Measurements from ENCODE around the gene GALNT2.

The GALNT2 gene

GRCh38 chr1:230104395-230105244 lies 37.6 kb downstream of the GALNT2 start:
- H3K9ac ChIP-seq, result no peak overlapping the region

DNA sequence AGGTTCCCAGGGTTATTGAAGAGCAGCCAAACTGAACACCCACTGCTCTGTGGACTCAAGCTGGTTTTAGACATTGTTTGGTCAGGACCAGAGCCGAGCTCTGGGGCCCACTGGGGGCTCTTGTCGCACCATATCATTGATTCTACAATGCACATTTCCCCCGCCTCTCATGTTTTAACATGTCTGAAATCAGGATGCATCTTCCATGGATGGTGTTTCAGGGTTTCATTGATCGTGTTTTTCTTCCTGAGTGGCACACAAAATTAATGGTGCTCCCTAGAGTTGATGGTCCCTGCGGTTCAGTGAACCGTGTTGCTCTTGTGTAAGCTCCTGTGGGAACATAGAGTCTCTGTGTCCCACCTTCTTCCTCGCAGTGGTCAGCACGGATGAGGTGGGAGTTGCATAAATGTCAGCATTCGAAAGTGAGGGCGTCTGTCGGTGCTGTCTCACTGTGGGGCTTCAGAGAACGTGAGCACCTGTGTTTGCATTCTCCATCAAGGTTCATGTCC lies 38.3 kb downstream of the GALNT2 start:
- Histone ChIP-seq H3K4me1 (peaks cover 7% of the 10 kb centered on the region), H3K79me2 (no peaks in the 10 kb centered on the region), H3K27me3 (ENCODE audit: control insufficient read depth, insufficient read depth, low read length) (no peaks in the 10 kb centered on the region), H2AFZ (no peak overlapping the region), H3K4me3 (ENCODE audit: low read depth, low read length) (no peak overlapping the region), H3K9ac (no peak overlapping the region), H3K4me2 (ENCODE audit: low read length) (no peak overlapping the region), H3K27ac (no peak overlapping the region), H3K9me3 (ENCODE audit: control insufficient read depth, low read length) (no peaks in the 10 kb centered on the region), H3K36me3 (ENCODE audit: control insufficient read depth, insufficient read depth, low read length) (no peaks in the 10 kb centered on the region)
- TF ChIP-seq, protein P1, sequence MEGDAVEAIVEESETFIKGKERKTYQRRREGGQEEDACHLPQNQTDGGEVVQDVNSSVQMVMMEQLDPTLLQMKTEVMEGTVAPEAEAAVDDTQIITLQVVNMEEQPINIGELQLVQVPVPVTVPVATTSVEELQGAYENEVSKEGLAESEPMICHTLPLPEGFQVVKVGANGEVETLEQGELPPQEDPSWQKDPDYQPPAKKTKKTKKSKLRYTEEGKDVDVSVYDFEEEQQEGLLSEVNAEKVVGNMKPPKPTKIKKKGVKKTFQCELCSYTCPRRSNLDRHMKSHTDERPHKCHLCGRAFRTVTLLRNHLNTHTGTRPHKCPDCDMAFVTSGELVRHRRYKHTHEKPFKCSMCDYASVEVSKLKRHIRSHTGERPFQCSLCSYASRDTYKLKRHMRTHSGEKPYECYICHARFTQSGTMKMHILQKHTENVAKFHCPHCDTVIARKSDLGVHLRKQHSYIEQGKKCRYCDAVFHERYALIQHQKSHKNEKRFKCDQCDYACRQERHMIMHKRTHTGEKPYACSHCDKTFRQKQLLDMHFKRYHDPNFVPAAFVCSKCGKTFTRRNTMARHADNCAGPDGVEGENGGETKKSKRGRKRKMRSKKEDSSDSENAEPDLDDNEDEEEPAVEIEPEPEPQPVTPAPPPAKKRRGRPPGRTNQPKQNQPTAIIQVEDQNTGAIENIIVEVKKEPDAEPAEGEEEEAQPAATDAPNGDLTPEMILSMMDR (IDR thresholded peaks at IDR 0.05), result no peak

More at GRCh38 chr1:230104395-230105244, 37.6 kb downstream of the GALNT2 start:
- H3K27me3 ChIP-seq (ENCODE audit: control insufficient read depth, insufficient read depth, low read length), result no peaks in the 10 kb centered on the region
- H3K4me1 ChIP-seq, result peaks cover 7% of the 10 kb centered on the region
- H2AFZ ChIP-seq, result no peak overlapping the region
- H3K36me3 ChIP-seq (ENCODE audit: control insufficient read depth, insufficient read depth, low read length), result no peaks in the 10 kb centered on the region
- no peak overlapping the region for H3K4me2 ChIP-seq (ENCODE audit: low read length)
- peaks cover 1% of the 10 kb centered on the region for H3K79me2 ChIP-seq
- no peaks in the 10 kb centered on the region for H3K9me3 ChIP-seq (ENCODE audit: control insufficient read depth, low read length)
- no peak overlapping the region for H3K4me3 ChIP-seq (ENCODE audit: low read depth, low read length)
- TF ChIP-seq, protein P1 (IDR thresholded peaks at IDR 0.05), result no peak
- H3K27ac ChIP-seq, result no peak overlapping the region

GRCh38 chr1:230105754-230106625 lies 39.0 kb downstream of the GALNT2 start:
- TF ChIP-seq, protein P1 (IDR thresholded peaks at IDR 0.05), result no peak
- no peaks in the 10 kb centered on the region for H3K36me3 ChIP-seq (ENCODE audit: control insufficient read depth, insufficient read depth, low read length)
- H3K79me2 ChIP-seq, result no peaks in the 10 kb centered on the region
- no peak overlapping the region for H3K9ac ChIP-seq
- peaks cover 7% of the 10 kb centered on the region for H3K4me1 ChIP-seq
- no peak overlapping the region for H3K27ac ChIP-seq
- no peaks in the 10 kb centered on the region for H3K27me3 ChIP-seq (ENCODE audit: control insufficient read depth, insufficient read depth, low read length)
- H3K4me2 ChIP-seq (ENCODE audit: low read length), result no peak overlapping the region
- H3K9me3 ChIP-seq (ENCODE audit: control insufficient read depth, low read length), result no peaks in the 10 kb centered on the region
- H3K4me3 ChIP-seq (ENCODE audit: low read depth, low read length), result no peak overlapping the region
- H2AFZ ChIP-seq, result no peak overlapping the region

DNA sequence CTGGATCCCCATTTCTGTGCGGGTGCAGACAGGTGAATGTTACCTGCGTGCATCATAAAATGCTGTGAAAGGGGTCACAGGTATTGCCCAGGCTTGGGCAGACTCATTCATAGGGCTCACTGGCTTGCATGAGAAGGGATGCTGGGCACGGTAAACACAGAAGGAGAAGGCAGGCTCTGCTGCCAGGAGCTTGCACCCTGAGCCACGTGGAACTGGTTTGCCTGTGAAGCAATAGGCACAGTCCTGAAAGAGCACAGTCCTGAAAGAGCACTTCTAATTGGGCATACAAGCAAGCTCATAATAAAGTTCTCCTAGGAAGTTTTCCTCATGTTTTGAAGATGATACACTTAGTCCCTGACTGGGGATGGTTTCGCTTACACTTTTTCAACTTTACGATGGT lies 40.9 kb downstream of the GALNT2 start:
- TF ChIP-seq, protein P1 (IDR thresholded peaks at IDR 0.05), result no peak
- Histone ChIP-seq H3K36me3 (ENCODE audit: control insufficient read depth, insufficient read depth, low read length) (no peaks in the 10 kb centered on the region), H3K9me3 (ENCODE audit: control insufficient read depth, low read length) (no peaks in the 10 kb centered on the region), H3K9ac (no peak overlapping the region), H3K4me3 (ENCODE audit: low read depth, low read length) (no peak overlapping the region), H3K79me2 (no peaks in the 10 kb centered on the region), H3K4me1 (peaks cover 7% of the 10 kb centered on the region), H3K4me2 (ENCODE audit: low read length) (no peak overlapping the region), H3K27ac (no peak overlapping the region), H2AFZ (no peak overlapping the region), H3K27me3 (ENCODE audit: control insufficient read depth, insufficient read depth, low read length) (no peaks in the 10 kb centered on the region)

Measured in parathyroid adenoma (tissue), 2 donors.